NCI-H2227 treated with DMSO at 0.1 percent for 48 hours (cell line): ENCODE data around the gene SRPK3.

Source experiments
- DNase-seq: peaks from one replicate; lab custom pipeline; 2025; lab: John Stamatoyannopoulos, UW

Gene SRPK3

DNA sequence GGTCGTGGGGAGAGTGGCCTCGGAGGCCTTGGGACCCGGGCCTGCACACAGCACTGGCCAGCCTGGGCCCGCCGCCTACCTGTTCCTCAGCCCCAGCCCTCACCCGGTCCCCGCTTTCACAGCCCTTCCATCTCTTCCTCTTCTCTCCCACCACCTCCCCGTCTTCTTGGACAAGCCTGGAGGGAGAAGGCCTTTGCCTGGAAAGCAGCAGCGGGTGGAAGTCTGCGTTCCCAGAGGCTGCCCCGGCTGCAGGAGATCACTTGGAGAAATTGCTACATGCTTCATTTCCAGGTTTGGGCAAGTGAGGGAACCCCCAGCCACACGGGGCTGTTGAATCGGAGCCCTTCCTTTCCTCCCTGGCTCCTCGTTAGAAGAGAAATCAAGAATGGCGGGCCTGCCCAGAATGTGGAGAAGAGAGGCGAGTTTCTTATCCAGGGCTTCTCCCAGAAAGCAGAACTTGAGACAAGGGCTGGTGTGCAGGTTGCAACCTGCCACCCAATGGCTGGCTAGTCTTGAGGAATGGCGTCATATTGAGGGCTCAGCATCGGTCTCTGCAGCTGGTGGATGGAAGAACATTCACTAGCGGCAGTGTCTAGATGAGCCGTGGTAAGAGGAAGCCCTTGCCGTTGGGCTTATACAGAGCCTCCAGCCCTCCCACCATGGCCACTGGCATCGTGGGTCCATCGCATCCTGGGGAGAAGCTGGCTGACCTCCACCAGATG is 50.7 kb downstream of the SRPK3 start:
- DNase-seq = no peak

DNA sequence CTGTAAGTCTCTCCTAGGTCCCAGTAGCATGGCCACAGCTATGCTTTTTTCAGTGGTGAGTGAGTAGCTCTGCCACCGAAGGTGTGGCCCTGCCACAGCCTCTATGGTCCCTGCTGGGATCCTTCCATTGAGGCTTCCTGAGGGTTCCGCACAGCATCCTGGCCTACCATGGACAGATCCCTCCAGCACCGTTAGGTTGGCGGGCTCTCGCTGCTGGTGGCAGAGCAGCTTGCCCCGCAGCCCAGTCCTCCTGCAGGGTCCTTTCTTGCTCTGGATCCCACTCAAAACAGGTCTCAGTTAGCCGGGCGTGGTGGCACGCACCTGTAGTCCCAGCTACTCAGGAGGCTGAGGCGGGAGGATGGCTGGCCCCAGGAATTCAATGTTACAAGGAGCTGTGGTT is 51.9 kb downstream of the SRPK3 start:
- DNase-seq = no peak
